Measurements from ENCODE around the gene TMEM9. TPM values are rescaled to one million over a fixed set of nuclear protein-coding genes. Genes with fewer than 3 reads are reported as not detected.

The TMEM9 gene
- total RNA-seq, 2 experiments from 2014 or later, result 28.7 to 30.6 TPM

- ATAC-seq, result no peak
- no peaks in the 10 kb centered on the region for H3K9me3 Mint-ChIP-seq
- CTCF ChIA-PET, result interaction anchor here (1.6 to 2.1 kb wide), 2 partner anchors 15 to 127 kb away, joined by 6 to 11 read pairs; no protein-coding TSS in a partner anchor
- no peaks in the 10 kb centered on the region for H3K27me3 Mint-ChIP-seq
- H3K4me1 Mint-ChIP-seq (ENCODE audit: low read depth), result no peaks in the 10 kb centered on the region
- H3K36me3 Mint-ChIP-seq (ENCODE audit: low read depth), result no peaks in the 10 kb centered on the region
- intact Hi-C loops (cut with micrococcal nuclease), result no loop called here
- POLR2A ChIA-PET, result interaction anchor here (0.6 kb wide), 1 partner anchor 104 kb away, joined by 3 read pairs; no protein-coding TSS in a partner anchor
- no peak for TF ChIP-seq CTCF (IDR thresholded peaks at IDR 0.05)
- no peak overlapping the region for H3K4me3 Mint-ChIP-seq
- no peak overlapping the region for H3K27ac Mint-ChIP-seq
- no peak for DNase-seq
Measured at GRCh38 chr1:201098992-201099677, 55.1 kb downstream of the TMEM9 start.

DNA sequence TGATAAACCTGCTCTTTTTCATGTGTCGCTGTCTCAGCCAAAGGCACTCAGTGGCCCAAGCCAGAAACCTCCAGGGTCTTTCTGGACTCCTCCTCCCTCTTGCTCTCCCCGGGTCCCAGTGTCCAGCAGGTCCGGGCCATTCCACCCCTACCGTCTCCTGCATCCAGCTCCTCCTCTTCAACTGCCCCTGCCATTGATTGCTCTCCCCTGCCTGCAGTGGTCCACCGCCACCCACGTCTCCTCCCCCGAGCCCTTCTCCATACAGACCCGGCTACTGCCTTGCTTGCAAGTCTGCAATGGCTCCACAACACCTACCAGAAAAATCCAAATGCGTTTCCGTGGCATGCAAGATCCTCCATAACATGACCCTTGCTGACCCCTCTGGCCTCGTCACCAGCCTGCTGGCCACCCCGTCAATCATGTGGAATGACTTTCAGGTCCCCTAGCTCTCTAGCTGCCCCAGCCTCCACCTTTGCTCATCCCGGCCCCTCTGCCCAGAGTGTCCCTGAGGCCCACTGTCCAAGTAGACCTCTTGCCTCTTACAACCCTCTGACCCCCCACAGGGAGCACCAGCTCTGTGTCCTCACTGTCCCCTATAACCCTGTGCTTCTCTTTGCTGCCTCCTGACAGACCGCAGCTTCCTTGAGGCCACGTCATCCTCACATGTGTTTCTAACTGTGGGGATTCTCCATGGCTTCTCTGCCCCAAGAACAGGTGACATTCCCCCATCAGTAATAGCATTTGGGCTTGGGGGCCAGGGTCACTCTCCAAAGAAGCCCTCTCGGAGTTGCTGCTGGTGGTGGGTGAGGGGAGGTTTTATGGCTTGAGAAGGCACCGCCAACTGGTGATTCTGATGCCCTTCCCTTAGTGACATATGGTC, 57.1 kb downstream of the TMEM9 start:
- DNase-seq, result no peak
- no peak for TF ChIP-seq CTCF (IDR thresholded peaks at IDR 0.05)

GRCh38 chr1:201096041-201096461, 58.2 kb downstream of the TMEM9 start:
- H3K36me3 Mint-ChIP-seq (ENCODE audit: low read depth), result no peaks in the 10 kb centered on the region
- no peaks in the 10 kb centered on the region for H3K4me1 Mint-ChIP-seq (ENCODE audit: low read depth)
- no peak overlapping the region for H3K4me3 Mint-ChIP-seq
- POLR2A ChIA-PET, result interaction anchor here (0.7 kb wide), 1 partner anchor 116 kb away, joined by 3 read pairs; no protein-coding TSS in a partner anchor
- no peak overlapping the region for H3K27ac Mint-ChIP-seq
- H3K9me3 Mint-ChIP-seq, result no peaks in the 10 kb centered on the region
- no peak for TF ChIP-seq CTCF (IDR thresholded peaks at IDR 0.05)
- H3K27me3 Mint-ChIP-seq, result no peaks in the 10 kb centered on the region
- no peak for DNase-seq
- intact Hi-C loops (cut with micrococcal nuclease), result no loop called here
- no peak for ATAC-seq
- CTCF ChIA-PET, result interaction anchor here (1.0 to 1.5 kb wide), 3 partner anchors 18 to 116 kb away, joined by 4 read pairs; no protein-coding TSS in a partner anchor

More for the DNA sequence above, 57.1 kb downstream of the TMEM9 start:
- Mint-ChIP-seq H3K4me3 (no peak overlapping the region), H3K27ac (no peak overlapping the region), H3K27me3 (no peaks in the 10 kb centered on the region), H3K36me3 (ENCODE audit: low read depth) (no peaks in the 10 kb centered on the region), H3K9me3 (no peaks in the 10 kb centered on the region), H3K4me1 (ENCODE audit: low read depth) (no peaks in the 10 kb centered on the region)
- no peak for ATAC-seq
- ChIA-PET POLR2A (no interaction called here), CTCF (interaction anchor here (1.2 to 1.5 kb wide), 2 partner anchors 17 to 22 kb away, joined by 4 read pairs; no protein-coding TSS in a partner anchor)
- intact Hi-C loops (cut with micrococcal nuclease), result no loop called here

DNA sequence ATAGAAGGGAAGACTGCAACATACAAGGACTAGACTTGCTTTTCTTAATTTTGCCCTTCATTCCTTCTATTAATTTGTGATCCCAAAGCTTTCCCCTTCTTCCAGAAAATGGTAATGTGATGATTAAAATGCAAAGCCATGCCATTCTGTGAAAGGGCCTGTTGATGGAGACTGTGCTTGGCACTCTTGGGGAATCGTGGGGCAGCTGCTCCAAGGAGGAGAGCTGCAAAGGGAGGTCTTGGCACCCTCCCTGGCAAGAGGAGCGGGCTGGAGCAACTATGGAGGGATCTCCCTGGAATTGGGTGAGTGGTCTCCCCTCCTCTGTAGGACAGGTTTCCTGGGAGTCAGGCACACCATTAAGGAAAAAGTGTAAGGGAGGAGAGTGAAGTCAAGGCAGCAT, 58.7 kb downstream of the TMEM9 start:
- POLR2A ChIA-PET, result no interaction called here
- no peaks in the 10 kb centered on the region for H3K27me3 Mint-ChIP-seq
- DNase-seq (no peak), ATAC-seq (no peak)
- TF ChIP-seq CTCF (IDR thresholded peaks at IDR 0.05), result no peak
- no peak overlapping the region for H3K27ac Mint-ChIP-seq
- no peaks in the 10 kb centered on the region for H3K9me3 Mint-ChIP-seq
- intact Hi-C loops (cut with micrococcal nuclease), result no loop called here
- no peaks in the 10 kb centered on the region for H3K36me3 Mint-ChIP-seq (ENCODE audit: low read depth)
- H3K4me1 Mint-ChIP-seq (ENCODE audit: low read depth), result no peaks in the 10 kb centered on the region
- CTCF ChIA-PET, result interaction anchor here (1.0 to 1.5 kb wide), 3 partner anchors 19 to 115 kb away, joined by 4 read pairs; no protein-coding TSS in a partner anchor
- no peak overlapping the region for H3K4me3 Mint-ChIP-seq
